ENCODE measurements around the gene RIPK3.

GRCh38 chr14:24289649-24290280, 50.0 kb downstream of the RIPK3 start:
- no peak for TF ChIP-seq CTCF (IDR thresholded peaks at IDR 0.05; ENCODE audit: borderline replicate concordance, extremely low read depth, low read length, poor library complexity, severe bottlenecking)
- no peak for TF ChIP-seq EZH2 (IDR thresholded peaks at IDR 0.05; ENCODE audit: borderline replicate concordance, low read depth, low read length, severe bottlenecking)

All from DND-41 (cell line).